ENCODE results near the gene HOGA1.
"Not testable (repeated sequence)": the region's sequence is repeated elsewhere in the genome, so short reads cannot be mapped to it uniquely, and the experiment has no call there.

Gene HOGA1

DNA sequence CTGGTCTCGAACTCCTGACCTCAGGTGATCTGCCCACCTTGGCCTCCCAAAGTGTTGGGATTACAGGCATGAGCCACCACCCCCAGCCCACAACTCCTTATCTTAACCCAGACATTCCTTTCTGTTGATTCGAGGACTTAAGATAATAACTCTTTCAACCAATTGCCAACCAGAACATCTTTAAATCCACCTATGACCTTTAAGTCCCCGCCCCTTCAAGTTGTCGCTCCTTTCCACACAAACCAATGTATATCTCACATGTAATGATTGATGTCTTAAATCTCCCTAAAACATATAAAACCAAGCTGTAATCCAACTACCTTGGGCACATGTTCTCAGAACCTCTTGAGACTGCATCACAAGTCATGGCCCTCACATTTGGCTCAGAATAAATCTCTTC lies 19.4 kb upstream of the HOGA1 start:
- Mint-ChIP-seq H3K4me3 (no peak overlapping the region), H3K27ac (ENCODE audit: low read depth) (peak overlapping the region; percentile 3), H3K4me1 (no peaks in the 10 kb centered on the region), H3K27me3 (no peaks in the 10 kb centered on the region), H3K9me3 (no peaks in the 10 kb centered on the region), H3K36me3 (ENCODE audit: insufficient read depth) (peaks cover 1% of the 10 kb centered on the region)
- ATAC-seq (replicated peaks; ENCODE audit: extremely low read depth, poor library complexity, severe bottlenecking) = no peak
- DNase-seq (ENCODE audit: low spot score in 2 of 2) = no peak

DNA sequence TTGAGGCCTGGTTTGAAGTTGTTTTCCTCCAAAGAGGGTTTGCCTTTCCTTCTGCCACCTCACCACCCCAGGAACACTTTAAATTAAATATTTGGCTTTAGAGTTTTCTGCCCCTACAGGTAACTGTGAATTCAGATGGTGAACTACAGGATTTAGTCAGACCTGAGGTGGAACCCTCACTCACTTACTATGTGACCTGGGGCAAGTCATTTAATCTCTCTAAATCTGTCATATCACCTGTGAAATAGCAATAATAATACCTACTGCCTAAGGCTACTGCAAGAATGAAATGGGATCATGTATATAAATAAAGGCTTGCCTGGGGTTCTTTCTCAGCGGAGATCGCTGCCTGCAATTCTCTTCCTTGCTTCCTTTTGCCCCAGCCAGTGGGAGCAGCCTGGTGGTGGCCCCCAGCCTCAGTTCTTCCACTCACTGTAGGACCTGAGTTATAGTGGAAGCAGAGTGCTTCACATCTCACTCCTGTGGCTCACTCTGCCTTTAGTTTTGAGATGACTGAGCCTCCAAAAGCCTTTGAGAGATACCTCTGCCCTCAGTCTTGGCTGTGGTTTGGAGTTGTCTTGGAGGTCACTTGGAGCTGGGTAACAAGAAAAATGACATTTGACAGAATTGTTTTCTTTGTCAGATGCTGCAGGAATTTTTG lies 17.7 kb upstream of the HOGA1 start:
- no peaks in the 10 kb centered on the region for H3K9me3 Mint-ChIP-seq
- H3K4me1 Mint-ChIP-seq = no peaks in the 10 kb centered on the region
- H3K27me3 Mint-ChIP-seq = no peaks in the 10 kb centered on the region
- DNase-seq (ENCODE audit: low spot score in 2 of 2) = no peak
- no peak for ATAC-seq (replicated peaks; ENCODE audit: extremely low read depth, poor library complexity, severe bottlenecking)
- H3K36me3 Mint-ChIP-seq (ENCODE audit: insufficient read depth) = peaks cover 1% of the 10 kb centered on the region
- H3K4me3 Mint-ChIP-seq = no peak overlapping the region
- H3K27ac Mint-ChIP-seq (ENCODE audit: low read depth) = no peak overlapping the region

DNA sequence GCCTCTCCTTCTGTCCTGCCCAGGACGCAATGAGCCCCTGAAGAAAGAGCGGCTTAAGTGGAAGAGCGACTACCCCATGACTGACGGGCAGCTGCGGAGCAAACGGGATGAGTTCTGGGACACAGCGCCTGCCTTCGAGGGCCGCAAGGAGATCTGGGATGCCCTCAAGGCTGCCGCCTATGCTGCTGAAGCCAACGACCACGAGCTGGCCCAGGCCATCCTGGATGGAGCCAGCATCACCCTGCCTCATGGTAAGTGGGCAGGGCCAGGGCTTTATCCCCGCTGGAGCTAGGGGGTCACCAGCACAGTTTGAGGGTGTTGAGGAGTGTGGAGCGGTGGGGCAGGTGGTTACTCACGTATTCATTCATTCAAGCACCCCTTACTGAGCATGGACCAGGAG lies 16.3 kb upstream of the HOGA1 start:
- H3K9me3 Mint-ChIP-seq = no peaks in the 10 kb centered on the region
- no peak overlapping the region for H3K27ac Mint-ChIP-seq (ENCODE audit: low read depth)
- H3K27me3 Mint-ChIP-seq = no peaks in the 10 kb centered on the region
- H3K4me1 Mint-ChIP-seq = no peaks in the 10 kb centered on the region
- peaks cover 1% of the 10 kb centered on the region for H3K36me3 Mint-ChIP-seq (ENCODE audit: insufficient read depth)
- no peak for ATAC-seq (replicated peaks; ENCODE audit: extremely low read depth, poor library complexity, severe bottlenecking)
- no peak overlapping the region for H3K4me3 Mint-ChIP-seq
- DNase-seq (ENCODE audit: low spot score in 2 of 2) = no peak

DNA sequence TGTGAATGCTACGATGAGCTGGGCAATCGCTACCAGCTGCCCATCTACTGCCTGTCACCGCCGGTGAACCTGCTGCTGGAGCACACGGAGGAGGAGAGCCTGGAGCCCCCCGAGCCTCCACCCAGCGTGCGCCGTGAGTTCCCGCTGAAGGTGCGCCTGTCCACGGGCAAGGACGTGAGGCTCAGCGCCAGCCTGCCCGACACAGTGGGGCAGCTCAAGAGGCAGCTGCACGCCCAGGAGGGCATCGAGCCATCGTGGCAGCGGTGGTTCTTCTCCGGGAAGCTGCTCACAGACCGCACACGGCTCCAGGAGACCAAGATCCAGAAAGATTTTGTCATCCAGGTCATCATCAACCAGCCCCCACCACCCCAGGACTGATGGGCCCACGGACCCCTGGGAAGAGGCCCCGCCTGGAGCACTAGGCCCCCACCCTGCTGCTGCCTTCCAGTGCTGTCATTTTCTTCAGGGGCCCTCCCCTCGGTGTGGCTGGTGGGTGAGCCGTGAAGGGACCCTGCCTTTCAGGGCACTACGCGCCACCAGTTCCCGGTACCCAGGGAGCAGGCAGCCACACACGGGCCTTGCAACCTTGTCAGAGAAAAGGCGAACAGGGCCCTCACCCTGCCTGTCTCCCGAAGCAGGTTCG lies 13.9 kb upstream of the HOGA1 start:
- H3K36me3 Mint-ChIP-seq (ENCODE audit: insufficient read depth) = peaks cover 1% of the 10 kb centered on the region
- no peaks in the 10 kb centered on the region for H3K27me3 Mint-ChIP-seq
- no peak overlapping the region for H3K4me3 Mint-ChIP-seq
- no peaks in the 10 kb centered on the region for H3K9me3 Mint-ChIP-seq
- H3K27ac Mint-ChIP-seq (ENCODE audit: low read depth) = no peak overlapping the region
- DNase-seq (ENCODE audit: low spot score in 2 of 2) (no peak), ATAC-seq (replicated peaks; ENCODE audit: extremely low read depth, poor library complexity, severe bottlenecking) (no peak)
- H3K4me1 Mint-ChIP-seq = no peaks in the 10 kb centered on the region

- H3K27ac Mint-ChIP-seq (ENCODE audit: low read depth) = no peak overlapping the region
- H3K9me3 Mint-ChIP-seq = no peaks in the 10 kb centered on the region
- no peaks in the 10 kb centered on the region for H3K27me3 Mint-ChIP-seq
- DNase-seq (ENCODE audit: low spot score in 2 of 2) (no peak), ATAC-seq (replicated peaks; ENCODE audit: extremely low read depth, poor library complexity, severe bottlenecking) (no peak)
- H3K4me3 Mint-ChIP-seq = no peak overlapping the region
- no peaks in the 10 kb centered on the region for H3K4me1 Mint-ChIP-seq
- no peaks in the 10 kb centered on the region for H3K36me3 Mint-ChIP-seq (ENCODE audit: insufficient read depth)
Observed at GRCh38 chr10:97570789-97571471, 13.3 kb upstream of the HOGA1 start.

DNA sequence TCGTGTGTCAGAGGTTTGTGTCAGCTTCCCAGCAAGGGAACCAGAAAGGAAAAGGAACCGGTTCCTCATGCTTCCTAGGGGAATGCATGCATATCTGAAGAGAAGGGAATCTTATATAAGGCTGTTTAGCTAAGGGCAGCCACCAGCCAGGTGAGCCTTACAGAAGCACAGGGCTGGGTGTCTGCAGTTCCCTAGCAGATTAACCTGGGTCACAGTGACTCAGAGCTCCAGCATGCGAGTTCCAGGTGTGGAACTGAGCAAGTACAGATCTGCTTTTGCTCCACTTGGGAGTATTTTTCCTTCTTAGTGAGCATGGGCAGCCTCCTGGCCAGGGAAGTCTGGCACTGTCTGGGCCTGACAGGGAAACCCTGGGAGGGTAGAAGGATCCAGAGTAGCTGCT lies 12.6 kb upstream of the HOGA1 start:
- no peaks in the 10 kb centered on the region for H3K9me3 Mint-ChIP-seq
- H3K36me3 Mint-ChIP-seq (ENCODE audit: insufficient read depth) = no peaks in the 10 kb centered on the region
- H3K27ac Mint-ChIP-seq (ENCODE audit: low read depth) = no peak overlapping the region
- ATAC-seq (replicated peaks; ENCODE audit: extremely low read depth, poor library complexity, severe bottlenecking) (no peak), DNase-seq (ENCODE audit: low spot score in 2 of 2) (no peak)
- H3K4me1 Mint-ChIP-seq = no peaks in the 10 kb centered on the region
- H3K27me3 Mint-ChIP-seq = no peaks in the 10 kb centered on the region
- no peak overlapping the region for H3K4me3 Mint-ChIP-seq

DNA sequence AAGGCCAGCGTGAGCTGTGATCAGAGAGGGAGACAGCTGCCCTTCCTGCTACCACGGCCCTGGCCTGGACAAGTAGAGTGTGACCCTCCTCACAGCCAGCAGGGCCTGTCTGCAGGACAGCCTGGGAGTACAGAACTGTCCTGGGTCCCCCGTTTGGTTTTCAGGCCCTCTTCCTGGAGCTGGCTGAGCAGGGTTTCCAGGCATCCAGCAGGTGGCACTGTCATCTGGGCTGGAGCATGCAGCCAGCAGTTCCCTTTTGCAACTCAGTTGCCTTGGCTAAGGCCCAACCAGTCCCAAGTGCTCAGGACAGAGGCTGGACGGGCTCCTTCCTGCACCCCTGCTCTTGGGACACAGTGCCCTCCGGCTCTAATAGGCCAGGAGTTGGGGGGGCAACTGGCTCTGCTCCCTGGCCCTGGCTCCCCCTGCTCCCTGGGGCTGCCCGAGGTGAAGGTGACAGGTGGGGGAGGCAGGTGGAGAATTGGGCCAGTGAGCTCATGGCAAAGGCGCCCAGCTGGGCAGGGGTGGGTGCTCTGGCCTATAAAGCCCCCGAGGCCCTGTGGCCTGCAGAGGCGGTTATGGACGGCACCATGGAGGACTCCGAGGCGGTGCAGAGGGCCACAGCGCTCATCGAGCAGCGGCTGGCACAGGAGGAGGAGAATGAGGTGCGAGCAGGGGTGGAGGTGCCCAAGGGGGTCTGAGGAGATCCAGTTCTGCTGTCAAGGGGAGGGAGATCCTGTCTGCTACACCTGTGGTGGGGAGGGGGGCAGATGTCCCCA lies 11.8 kb upstream of the HOGA1 start, which contains the start of gene ANKRD2:
TSS of gene ANKRD2 (plus strand) at position 566 of the 776 bp plus-strand sequence. CDS start at position 576, 10 bp downstream.
- no peaks in the 10 kb centered on the region for H3K36me3 Mint-ChIP-seq (ENCODE audit: insufficient read depth)
- ATAC-seq (replicated peaks; ENCODE audit: extremely low read depth, poor library complexity, severe bottlenecking) (peak; percentile 60), DNase-seq (ENCODE audit: low spot score in 2 of 2) (peak; percentile 22 to 32)
- H3K27me3 Mint-ChIP-seq = no peaks in the 10 kb centered on the region
- no peak within 1 kb of the TSS for H3K27ac Mint-ChIP-seq (ENCODE audit: low read depth)
- no peaks in the 10 kb centered on the region for H3K9me3 Mint-ChIP-seq
- H3K4me1 Mint-ChIP-seq = no peaks in the 10 kb centered on the region
- no peak within 1 kb of the TSS for H3K4me3 Mint-ChIP-seq

GRCh38 chr10:97573021-97573420 lies 11.2 kb upstream of the HOGA1 start:
- H3K27ac Mint-ChIP-seq (ENCODE audit: low read depth) = no peak overlapping the region
- H3K4me1 Mint-ChIP-seq = no peaks in the 10 kb centered on the region

DNA sequence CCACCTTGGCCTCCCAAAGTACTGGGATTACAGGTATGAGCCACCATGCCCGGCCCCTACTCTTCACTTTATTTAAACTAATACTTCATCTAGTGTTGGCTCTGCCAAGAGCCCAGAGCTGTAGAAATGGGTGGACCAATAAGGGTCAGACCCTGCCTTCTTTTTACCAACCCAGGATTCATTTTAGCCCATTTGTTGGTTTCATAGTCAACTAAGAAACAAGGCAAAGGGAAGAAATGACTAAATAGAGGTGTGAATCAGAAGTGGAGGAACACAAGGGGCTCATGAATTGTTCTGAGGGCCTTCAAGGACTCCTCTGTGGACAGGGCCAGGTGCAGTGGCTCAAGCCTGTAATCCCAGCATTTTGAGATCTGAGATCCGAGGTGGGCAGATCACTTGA lies 10.5 kb upstream of the HOGA1 start:
- no peak overlapping the region for H3K27ac Mint-ChIP-seq (ENCODE audit: low read depth)
- no peak overlapping the region for H3K4me3 Mint-ChIP-seq
- ATAC-seq (replicated peaks; ENCODE audit: extremely low read depth, poor library complexity, severe bottlenecking) (no peak), DNase-seq (ENCODE audit: low spot score in 2 of 2) (no peak)
- no peaks in the 10 kb centered on the region for H3K4me1 Mint-ChIP-seq
- no peaks in the 10 kb centered on the region for H3K27me3 Mint-ChIP-seq
- no peaks in the 10 kb centered on the region for H3K9me3 Mint-ChIP-seq
- H3K36me3 Mint-ChIP-seq (ENCODE audit: insufficient read depth) = no peaks in the 10 kb centered on the region

More at GRCh38 chr10:97573021-97573420, 11.2 kb upstream of the HOGA1 start:
- no peak for DNase-seq (ENCODE audit: low spot score in 2 of 2)
- ATAC-seq (replicated peaks; ENCODE audit: extremely low read depth, poor library complexity, severe bottlenecking) = no peak
- Mint-ChIP-seq H3K9me3 (no peaks in the 10 kb centered on the region), H3K27me3 (no peaks in the 10 kb centered on the region), H3K36me3 (ENCODE audit: insufficient read depth) (no peaks in the 10 kb centered on the region), H3K4me3 (no peak overlapping the region)

DNA sequence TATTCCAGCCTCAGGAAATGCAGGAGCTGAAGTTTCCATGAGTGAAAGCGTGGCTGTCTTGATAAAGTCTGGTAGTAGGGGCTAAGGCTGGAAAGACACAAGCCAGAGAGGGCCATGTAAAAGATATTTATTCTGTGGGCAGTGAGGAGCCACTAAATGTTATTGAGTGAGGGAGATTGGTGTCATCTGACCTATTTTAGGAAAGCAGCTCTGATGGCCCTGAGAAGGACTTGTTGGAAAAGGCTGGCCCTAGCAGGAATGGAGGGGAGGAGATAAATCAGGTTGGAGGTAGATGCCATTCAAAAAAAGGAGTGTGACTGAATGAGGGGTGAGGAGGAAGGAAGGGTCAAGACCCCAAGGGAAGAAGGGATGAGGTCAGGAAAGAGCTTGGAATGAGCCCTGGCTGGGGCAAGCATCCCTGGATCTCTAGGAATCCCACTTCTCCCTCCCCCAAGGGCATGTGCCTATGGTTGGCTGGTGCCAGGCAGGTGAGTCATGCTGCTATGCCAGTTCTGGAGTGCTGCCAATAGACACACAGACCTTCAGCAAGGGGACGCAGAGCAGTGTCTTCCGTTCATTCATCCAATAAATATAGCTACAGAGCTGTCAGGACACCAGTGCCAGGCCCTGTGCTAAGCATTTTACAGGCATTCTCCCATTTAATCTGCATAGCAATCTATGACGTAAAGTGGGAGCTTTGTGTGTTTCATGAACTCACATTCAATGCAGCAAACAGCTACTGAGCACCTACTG lies 9.6 kb upstream of the HOGA1 start:
- peak; percentile 32 for ATAC-seq (replicated peaks; ENCODE audit: extremely low read depth, poor library complexity, severe bottlenecking)
- Mint-ChIP-seq H3K27me3 (no peaks in the 10 kb centered on the region), H3K4me3 (no peak overlapping the region), H3K9me3 (no peaks in the 10 kb centered on the region), H3K27ac (ENCODE audit: low read depth) (no peak overlapping the region), H3K4me1 (no peaks in the 10 kb centered on the region), H3K36me3 (ENCODE audit: insufficient read depth) (no peaks in the 10 kb centered on the region)
- no peak for DNase-seq (ENCODE audit: low spot score in 2 of 2)

DNA sequence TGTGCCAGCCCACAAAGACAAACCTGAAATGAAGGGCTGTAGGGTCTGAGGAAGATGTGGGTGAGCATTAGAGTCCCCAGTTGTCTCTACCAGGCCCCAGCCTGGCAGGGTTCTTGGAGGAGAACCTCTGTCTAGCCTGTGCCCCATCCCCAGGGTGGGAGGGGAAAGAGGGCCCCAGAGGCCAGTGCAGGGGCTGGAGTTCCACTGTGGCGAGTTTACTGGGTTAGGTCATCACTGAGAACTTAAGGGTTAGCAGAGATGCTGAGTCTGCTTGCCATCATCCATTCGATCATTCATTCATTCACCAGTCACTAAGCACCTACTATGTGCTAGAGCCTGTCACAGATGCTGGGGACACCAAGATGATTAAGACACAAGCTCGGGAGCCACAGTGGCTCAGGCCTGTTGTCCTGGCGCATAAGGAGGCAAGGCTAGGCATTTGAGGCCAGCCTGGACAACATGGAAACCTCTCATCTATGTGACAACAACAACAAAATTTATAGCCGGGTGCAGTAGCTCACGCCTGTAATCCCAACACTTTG lies 9.0 kb upstream of the HOGA1 start:
- ATAC-seq (replicated peaks; ENCODE audit: extremely low read depth, poor library complexity, severe bottlenecking) (no peak), DNase-seq (ENCODE audit: low spot score in 2 of 2) (no peak)
- no peak overlapping the region for H3K4me3 Mint-ChIP-seq
- H3K4me1 Mint-ChIP-seq = peaks cover 1% of the 10 kb centered on the region
- H3K36me3 Mint-ChIP-seq (ENCODE audit: insufficient read depth) = no peaks in the 10 kb centered on the region
- no peaks in the 10 kb centered on the region for H3K27me3 Mint-ChIP-seq
- no peaks in the 10 kb centered on the region for H3K9me3 Mint-ChIP-seq
- H3K27ac Mint-ChIP-seq (ENCODE audit: low read depth) = no peak overlapping the region

- H3K9me3 Mint-ChIP-seq; H3K4me3 Mint-ChIP-seq; H3K27ac Mint-ChIP-seq (ENCODE audit: low read depth); H3K4me1 Mint-ChIP-seq; H3K27me3 Mint-ChIP-seq; ATAC-seq (replicated peaks; ENCODE audit: extremely low read depth, poor library complexity, severe bottlenecking); H3K36me3 Mint-ChIP-seq (ENCODE audit: insufficient read depth); DNase-seq (ENCODE audit: low spot score in 2 of 2): not testable (repeated sequence)
Observed at GRCh38 chr10:97576487-97576886, 7.7 kb upstream of the HOGA1 start.
